GM15510 (cell line): ENCODE data around the gene NINL.

Experiments
- POLR2A ChIP-seq: IDR thresholded peaks from 3 replicates; pipeline ENCODE4 v1.6.1; 2011; ENCODE audit warnings: borderline replicate concordance; ENCODE audit not compliant: insufficient read length; ENCODE audit errors: extremely low read depth

Gene NINL

DNA sequence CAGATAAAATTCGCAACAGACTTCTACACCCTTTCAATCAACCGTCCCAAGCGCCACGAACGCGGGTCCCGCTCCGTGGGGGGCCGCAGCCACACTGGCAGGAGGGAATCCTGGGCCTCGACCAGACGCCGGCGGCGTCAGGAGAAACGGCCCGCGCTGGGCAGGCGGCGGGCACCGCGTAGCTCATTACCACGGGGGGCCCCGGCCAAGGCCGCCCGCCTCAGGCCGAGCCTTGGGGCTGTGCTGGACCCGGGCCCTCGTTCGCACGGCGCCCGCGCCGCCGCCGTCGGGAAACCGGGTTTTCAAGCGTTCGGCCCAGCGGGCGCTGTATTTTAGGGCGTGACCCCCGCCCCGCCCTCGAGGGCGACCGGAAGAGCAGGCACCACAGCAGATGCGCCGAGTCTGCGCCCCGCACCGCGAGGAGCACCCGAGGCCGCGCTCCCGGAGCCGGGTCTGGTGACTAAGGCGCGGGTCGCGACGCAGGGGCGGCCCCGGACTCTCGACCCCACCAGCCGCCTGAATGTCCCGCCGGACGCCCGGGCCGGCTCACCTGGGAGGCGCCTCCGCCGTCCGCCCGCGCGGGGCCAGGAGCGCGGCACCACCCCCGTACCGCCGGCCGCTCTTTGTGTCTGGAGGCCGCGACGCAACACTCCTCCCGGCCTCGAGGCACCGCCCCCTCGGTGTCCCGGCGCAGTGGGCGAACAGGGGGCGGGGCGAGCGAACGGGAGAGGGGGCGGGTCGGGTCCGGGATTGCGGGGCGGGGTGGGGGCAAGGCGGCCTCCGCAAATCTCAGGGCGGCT, at the start of gene NINL:
Gene NINL (minus strand): TSS at position 627 of the 800 bp plus-strand sequence. CDS start 58,944 bp downstream, outside the sequence.
- peak; percentile 26 for TF ChIP-seq POLR2A

DNA sequence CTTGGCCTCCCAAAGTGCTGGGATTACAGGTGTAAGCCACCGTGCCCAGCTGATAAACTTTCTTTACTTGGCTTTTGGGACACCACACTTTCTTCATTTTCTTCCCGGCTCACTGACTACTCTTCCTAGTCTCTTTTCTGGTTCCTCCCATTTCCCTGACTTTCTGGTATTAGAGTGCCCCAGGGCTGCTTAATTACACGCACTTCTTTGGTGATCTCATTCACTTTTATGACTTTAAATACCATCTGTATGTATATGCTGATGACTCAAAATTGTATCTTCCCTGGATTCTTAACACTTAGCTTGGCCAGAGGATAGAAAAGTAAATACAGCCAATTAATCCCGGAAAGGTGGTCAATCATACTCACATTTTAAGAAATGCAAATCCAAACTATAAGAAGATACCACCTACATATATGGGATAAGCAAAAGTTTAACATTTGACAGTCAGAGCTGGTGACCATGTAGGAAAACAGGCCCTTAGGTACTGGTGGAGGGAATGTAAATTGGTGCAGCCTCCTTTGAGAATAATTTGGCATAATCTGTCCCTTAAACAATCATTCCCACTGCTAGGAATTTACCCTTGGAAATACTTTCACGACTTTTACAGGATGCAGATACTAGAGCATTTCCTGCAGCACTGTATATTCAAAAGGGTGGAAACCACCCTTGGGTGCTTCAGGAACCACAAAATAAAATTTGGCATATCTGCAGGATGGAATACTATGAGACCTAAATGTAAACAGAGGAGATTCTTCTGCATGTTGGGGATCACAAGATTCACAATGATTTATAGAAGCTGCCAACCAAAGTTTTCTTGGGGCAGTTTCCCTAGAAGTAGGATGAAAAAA, 47.8 kb upstream of the NINL start:
- no peak for TF ChIP-seq POLR2A

DNA sequence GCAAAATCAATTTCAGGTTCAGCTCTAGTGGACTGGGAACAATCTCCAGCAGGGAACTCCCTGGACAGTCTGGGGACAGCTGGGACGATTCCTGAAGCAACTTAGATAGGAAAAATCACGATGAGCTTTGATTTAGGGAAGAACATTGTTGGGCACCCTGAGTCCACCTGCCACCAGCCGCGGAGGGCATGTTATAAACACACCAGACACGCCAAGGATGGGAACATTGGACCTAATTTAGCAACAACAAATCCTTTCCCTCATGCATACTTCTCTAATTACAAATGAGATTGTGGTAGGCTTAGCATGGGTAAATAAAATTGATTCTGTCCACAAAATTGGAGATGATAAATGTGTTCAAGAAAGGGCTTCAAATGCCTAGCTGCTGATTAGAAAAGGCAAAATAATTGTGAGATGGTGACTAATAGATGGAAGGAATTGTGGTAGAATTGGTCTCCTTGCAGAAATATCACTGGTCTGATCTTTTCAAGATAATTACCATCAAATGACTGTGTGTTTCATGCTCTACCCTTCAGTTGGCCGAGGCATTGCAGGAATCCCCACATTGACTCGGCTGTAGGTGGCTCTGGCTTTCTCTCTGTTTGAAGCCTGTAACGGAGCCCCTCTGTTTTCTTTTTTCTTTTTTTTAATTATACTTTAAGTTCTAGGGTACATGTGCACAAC, 44.6 kb upstream of the NINL start:
- no peak for TF ChIP-seq POLR2A

DNA sequence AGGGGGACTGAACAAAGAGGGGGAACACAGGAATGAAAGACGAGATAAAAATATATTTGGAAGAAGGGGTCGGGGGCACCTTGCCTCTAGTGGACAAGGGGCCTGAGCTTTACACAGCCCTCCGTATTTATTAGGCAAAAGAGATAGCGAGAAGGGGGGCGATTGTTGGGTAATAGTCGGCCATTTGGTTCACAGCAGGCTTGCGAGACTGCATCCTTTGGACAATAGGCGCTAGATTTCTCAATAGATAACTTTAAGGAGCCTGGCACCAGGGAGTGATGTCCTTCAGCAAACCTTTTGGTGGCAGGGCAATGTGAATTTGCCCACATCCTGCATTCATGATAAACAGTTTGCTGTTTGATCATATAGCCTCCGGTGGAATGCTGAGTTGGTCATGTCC, 41.4 kb upstream of the NINL start:
- TF ChIP-seq POLR2A, result no peak

DNA sequence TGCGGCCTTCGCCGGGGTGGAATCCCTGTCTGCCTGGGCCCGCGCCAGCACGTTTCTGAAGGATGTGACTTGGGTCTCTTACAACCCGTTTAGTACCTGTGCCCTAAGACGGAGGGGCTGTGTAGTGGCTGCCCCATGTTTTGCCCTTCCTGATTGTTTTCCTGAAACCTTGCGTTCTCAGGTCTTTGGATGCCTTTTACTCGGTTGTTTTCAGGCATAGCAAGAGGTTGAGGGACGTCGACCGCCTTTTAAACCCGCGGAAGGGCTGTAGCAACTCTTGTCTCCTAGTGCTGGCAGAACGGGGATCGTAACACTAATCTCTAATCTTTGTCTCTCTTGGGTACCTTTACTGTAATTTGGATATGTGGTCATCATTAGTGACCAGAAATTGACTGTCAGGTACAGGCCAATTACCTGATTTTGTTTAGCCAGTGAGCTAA, 39.2 kb upstream of the NINL start:
- no peak for TF ChIP-seq POLR2A

DNA sequence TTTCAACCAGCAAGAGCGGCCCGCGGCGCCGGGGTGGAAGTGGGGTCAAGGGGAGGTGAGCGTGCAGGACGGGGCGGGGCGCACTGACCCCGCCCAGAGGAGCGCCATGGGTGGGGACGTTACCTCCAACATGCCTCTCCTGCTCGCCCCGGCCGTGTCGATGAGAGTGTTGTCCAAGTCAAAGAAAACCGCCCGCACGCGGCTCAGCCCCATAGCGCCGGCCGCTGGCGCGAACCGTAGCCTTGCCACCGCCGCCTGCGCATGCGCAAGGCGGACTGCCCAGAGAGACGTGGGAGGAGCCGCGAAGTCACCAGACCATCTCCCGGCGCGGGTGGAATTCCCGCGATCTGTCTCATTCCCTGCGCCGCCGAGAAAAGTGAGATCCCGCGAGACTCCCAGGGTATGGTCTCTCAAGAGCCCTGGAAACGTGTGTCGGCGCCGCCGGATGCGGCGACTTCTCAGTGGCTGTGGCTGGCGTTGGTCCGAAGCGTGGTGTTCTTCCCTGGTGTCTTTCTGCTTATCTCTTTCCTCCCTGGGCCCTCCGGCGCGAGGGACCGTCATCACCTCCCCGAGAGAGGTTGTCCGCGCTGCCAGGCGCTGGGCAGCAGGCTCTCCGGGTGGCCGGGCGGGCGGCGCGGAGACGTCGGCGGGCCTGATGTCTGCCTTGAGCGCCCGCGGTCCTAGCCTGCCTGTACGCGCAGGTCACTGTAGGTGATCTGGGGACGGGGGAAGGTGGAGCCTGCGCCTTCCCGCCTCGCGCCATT, 38.6 kb upstream of the NINL start, which contains the start of gene NANP:
Gene NANP (minus strand): TSS at position 279 of the 764 bp plus-strand sequence. CDS start 66 bp downstream, at position 213.
- peak; percentile 87 for TF ChIP-seq POLR2A

DNA sequence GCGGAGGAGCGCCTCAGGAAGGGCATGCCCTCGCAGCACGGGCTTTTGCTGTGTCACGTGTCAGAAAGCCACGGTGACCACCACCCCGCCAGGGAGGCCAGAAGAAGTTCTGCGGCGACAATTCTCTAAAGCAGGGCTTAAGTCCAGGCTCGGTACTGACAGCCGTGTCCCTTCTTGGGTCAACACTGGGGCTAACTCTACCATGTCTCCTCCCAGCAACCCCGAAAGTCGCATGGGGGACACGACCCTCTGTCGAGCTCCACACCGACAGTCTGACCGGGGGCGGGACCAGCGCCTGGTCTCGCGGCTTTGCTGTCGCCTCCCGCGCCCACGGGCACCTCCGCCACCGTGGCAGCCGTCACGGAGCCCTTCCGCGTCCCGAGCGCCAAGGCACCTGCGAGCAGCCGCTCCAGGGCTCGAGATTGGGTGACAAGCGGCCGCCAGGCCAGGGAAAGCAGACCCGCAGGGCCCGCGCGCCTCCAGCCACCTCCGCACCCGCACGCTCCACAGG, 37.9 kb upstream of the NINL start:
- TF ChIP-seq POLR2A, result no peak

DNA sequence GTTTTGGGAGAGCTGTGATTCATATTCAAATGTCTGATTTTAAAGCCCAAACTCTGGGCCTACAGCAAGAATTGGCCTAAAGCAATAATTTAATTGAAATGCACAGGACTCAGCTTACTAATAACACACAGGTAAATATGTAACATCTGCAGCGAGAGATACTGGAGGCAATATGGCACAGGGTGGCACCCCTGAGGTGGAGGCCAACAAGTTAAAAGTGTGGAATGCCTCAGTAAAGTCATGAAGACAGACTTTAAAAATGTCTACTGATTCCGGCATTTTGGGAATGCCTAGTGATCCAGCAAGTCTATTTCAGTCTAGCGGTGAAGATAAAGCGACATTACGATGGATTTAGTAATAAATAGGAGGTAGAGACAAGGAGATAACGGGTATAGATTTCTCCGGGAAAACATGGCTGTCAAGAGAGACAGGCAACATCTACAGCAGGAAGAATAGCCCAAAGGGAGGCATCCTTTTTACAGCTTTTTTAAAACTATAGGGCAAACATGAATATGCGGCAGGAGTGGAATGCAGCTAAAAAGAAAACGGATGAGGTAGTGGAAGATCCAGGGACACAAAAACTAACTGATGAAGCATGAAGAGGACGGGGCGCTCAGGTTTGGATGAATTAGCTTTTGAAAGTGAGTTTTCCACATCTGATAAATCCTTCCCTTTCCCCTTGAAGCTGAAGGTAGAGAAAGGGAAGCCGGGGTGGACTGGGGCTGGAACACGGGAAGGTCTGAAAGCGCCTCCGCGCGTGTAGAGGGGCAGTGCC, 37.3 kb upstream of the NINL start:
- no peak for TF ChIP-seq POLR2A

DNA sequence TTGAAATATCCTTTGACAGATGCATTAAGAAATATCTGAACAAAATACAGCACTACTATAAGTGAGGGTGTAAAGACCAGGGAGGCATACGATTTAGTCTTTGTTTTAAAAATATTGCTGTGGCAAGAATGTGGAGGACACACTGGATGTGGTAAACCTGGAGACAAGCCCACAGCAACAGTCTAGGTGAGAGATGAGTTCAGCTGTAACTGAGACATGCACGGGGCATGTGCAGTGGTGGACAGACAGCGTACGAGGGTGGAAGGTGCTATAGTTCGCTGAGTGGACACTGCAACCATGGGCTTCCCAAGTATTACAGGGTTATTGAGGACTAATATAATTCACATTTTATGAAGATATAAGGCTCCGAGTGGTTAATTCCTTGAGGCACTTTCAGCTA, 36.7 kb upstream of the NINL start:
- no peak for TF ChIP-seq POLR2A

DNA sequence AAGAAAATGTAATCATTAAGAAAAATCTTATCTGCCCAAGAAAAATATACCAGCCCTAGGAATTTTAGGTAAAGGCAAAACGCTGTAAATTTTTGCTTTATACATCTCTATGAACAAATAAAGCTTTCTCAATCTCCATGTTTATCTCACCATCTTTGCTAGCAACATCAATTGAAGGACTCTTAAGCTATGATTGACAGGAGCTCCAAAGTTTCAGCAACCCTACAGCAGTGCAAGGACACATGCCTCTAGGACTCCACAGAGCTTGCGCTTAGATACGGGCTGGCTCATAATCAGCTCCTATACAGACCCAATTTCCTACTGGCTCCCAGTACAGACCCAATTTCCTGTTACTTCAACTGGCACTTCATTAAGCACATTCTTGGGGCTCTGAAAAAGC, 34.2 kb upstream of the NINL start:
- TF ChIP-seq POLR2A, result no peak

DNA sequence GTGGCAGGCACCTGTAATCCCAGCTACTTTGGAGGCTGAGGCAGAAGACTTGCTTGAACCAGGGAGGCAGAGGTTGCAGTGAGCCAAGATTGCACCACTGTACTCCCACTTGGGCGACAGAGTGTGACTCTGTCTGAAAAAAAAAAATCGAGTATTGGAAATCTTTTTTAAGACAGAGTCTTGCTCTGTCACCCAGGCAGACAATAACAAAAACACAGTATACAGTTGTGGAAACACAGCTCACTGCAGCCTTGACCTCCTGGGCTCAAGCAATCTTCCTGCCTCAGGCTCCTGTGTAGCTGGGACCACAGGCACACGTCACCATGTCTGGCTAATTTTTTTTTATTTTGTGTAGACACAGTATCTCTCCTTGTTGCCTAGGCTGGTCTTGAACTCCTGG, 23.4 kb upstream of the NINL start:
- TF ChIP-seq POLR2A, result no peak

DNA sequence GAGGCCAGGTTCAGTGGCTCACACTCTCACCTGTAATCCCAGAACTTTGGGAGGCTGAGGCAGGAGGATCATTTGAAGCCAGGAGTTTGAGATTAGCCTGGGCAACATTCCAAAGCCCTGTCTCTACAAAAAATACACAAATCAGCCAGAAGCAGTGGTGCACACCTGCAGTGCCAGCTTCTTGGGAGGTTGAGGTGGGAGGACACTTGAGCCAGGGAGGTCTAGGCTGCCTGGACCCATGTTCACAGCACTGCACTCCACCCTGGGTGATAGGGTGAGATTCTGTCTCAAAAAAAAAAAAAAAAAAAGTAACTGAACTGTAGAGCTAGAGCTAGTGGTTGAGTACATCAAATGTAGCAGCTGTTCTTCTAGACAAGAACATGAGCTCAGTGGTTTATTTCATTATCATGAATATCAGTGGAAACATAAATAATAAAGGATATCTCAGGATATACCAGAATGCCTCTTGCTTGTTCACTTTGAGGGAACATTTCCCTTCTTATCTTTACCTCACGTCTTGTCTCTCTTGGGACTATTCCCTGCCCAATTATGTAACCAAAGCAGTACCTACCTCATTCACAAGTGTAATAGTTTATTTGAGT, 20.9 kb upstream of the NINL start:
- no peak for TF ChIP-seq POLR2A

DNA sequence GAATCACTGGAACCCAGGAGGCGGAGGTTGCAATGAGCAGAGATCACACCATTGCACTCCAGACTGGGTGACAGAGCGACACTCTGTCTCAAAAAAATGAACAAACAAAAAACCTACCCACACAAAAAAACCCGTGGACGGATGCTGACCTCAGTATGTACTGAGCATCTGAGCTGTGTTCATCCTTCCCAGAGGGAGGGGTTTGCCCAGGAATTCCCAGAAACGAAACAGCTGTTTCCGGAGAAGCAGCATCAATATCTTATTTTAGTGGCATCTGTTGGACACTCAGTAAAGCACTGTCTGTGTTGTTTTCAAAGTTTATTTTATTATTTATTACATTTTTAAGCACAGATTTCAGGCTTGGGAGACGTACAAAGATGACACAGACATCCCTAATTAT, 19.8 kb upstream of the NINL start:
- no peak for TF ChIP-seq POLR2A
